ENCODE results near the gene RPS18.

DNA sequence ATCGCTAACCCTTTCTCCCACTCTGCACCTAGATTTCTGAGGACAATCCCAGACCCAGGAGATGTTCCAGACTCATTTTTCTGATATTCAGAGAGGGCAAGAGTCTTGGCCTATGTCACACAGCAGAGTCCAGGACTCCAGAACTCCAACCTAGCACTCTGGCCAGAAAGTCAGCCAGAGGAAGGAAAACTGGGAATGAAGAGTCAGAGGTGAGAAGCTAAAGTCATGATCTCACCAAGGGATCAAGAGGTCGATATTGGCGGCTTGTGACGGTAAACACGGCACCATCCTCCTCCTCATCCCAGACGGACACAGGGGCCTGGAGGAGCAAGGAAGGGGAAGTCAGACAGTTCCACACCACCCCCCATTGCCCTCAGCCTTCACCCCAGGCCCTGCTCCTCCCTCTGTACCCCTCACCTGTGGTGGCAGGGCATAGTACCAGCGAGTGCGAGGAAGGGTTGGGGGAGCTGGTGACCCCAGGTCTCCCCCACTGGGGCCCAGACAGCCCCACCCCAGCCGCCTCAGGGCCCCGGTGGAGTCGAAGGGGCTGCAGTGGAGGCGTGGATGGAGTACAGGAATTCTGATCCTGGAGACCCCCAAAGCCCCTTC is 25.0 kb downstream of the RPS18 start:
- TF ChIP-seq, protein P1, sequence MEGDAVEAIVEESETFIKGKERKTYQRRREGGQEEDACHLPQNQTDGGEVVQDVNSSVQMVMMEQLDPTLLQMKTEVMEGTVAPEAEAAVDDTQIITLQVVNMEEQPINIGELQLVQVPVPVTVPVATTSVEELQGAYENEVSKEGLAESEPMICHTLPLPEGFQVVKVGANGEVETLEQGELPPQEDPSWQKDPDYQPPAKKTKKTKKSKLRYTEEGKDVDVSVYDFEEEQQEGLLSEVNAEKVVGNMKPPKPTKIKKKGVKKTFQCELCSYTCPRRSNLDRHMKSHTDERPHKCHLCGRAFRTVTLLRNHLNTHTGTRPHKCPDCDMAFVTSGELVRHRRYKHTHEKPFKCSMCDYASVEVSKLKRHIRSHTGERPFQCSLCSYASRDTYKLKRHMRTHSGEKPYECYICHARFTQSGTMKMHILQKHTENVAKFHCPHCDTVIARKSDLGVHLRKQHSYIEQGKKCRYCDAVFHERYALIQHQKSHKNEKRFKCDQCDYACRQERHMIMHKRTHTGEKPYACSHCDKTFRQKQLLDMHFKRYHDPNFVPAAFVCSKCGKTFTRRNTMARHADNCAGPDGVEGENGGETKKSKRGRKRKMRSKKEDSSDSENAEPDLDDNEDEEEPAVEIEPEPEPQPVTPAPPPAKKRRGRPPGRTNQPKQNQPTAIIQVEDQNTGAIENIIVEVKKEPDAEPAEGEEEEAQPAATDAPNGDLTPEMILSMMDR (IDR thresholded peaks at IDR 0.05): no peak
- no peak for TF ChIP-seq POLR2A (IDR thresholded peaks at IDR 0.05)

Measured in ovary (tissue), 3 donors.